ENCODE measurements around the gene HPN. TPM values are rescaled to one million over a fixed set of nuclear protein-coding genes. Genes with fewer than 3 reads are reported as not detected.
A peak's percentile ranks its signal among the peaks of the same experiment; 100 is the strongest.

HPN gene
- total and polyA plus RNA-seq, 2 of the 13 experiments (the other 11 are each of a cell fraction or from before 2014, with no cell fraction given), result 46.7 to 261 TPM

DNA sequence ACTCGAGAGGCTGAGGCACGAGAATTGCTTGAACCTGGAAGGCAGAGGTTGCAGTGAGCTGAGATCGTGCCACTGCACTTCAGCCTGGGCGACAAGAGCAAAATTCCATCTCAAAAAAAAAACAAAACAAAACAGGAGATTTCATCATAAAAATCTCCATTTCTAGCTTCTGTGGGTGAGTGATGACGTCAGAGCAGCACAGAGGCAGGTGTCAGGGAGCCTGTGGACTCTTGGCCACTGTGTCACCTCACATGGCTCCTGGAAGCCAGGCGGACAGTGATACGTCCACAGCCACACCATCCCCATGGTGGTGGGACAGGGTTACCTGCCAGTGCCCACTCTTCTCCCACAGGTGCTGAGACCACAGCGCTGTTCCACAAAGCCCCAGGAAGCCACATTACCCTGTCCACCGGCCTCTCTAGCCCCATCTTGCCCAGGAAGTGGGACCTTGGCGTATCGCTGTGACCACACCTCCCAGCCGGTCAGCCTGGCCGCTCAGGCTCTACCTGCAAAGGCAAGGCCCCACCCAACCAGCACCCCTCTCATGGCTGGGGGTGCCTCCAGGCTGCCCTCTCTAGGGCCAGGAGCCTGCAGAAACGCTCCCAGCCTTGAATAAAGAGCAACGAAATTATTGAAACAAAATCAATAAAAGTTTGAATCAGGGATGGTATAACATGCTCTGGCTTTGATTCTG lies 71.6 kb downstream of the HPN start (continued):
- TF ChIP-seq, protein P1, sequence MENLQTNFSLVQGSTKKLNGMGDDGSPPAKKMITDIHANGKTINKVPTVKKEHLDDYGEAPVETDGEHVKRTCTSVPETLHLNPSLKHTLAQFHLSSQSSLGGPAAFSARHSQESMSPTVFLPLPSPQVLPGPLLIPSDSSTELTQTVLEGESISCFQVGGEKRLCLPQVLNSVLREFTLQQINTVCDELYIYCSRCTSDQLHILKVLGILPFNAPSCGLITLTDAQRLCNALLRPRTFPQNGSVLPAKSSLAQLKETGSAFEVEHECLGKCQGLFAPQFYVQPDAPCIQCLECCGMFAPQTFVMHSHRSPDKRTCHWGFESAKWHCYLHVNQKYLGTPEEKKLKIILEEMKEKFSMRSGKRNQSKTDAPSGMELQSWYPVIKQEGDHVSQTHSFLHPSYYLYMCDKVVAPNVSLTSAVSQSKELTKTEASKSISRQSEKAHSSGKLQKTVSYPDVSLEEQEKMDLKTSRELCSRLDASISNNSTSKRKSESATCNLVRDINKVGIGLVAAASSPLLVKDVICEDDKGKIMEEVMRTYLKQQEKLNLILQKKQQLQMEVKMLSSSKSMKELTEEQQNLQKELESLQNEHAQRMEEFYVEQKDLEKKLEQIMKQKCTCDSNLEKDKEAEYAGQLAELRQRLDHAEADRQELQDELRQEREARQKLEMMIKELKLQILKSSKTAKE (CRISPR knock-in tag; IDR thresholded peaks at IDR 0.05; ENCODE audit: borderline replicate concordance), result no peak
- no peak for TF ChIP-seq PRPF4 (IDR thresholded peaks at IDR 0.05; ENCODE audit: low read depth, low read length, poor library complexity, severe bottlenecking)
- peak; percentile 76 for TF ChIP-seq ZBTB21 (CRISPR knock-in tag; IDR thresholded peaks at IDR 0.05)
- no peak for TF ChIP-seq RELA (CRISPR knock-in tag; IDR thresholded peaks at IDR 0.05)
- no peak for TF ChIP-seq ZNF768 (CRISPR knock-in tag; IDR thresholded peaks at IDR 0.05)
- TF ChIP-seq FOXM1 (CRISPR knock-in tag; IDR thresholded peaks at IDR 0.05), result no peak
- TF ChIP-seq XBP1 (CRISPR knock-in tag; IDR thresholded peaks at IDR 0.05), result no peak
- no peak for TF ChIP-seq PTBP1 (IDR thresholded peaks at IDR 0.05; ENCODE audit: low read depth, low read length, poor library complexity, severe bottlenecking)
- TF ChIP-seq SNRNP70 (IDR thresholded peaks at IDR 0.05; ENCODE audit: low read depth, low read length), result no peak
- TF ChIP-seq MAZ (IDR thresholded peaks at IDR 0.05; ENCODE audit: borderline replicate concordance, low read depth, low read length), result no peak
- TF ChIP-seq MAZ (CRISPR knock-in tag; IDR thresholded peaks at IDR 0.05; ENCODE audit: low read depth), result no peak
- no peak for TF ChIP-seq ZNF550 (CRISPR knock-in tag; IDR thresholded peaks at IDR 0.05; ENCODE audit: borderline replicate concordance)
- no peak for TF ChIP-seq PAX8 (CRISPR knock-in tag; IDR thresholded peaks at IDR 0.05; ENCODE audit: borderline replicate concordance)
- no peak for TF ChIP-seq EHMT2 (IDR thresholded peaks at IDR 0.05; ENCODE audit: borderline replicate concordance, low read depth, low read length)
- no peak for TF ChIP-seq ZFY (CRISPR knock-in tag; IDR thresholded peaks at IDR 0.05)
- TF ChIP-seq, protein P2, sequence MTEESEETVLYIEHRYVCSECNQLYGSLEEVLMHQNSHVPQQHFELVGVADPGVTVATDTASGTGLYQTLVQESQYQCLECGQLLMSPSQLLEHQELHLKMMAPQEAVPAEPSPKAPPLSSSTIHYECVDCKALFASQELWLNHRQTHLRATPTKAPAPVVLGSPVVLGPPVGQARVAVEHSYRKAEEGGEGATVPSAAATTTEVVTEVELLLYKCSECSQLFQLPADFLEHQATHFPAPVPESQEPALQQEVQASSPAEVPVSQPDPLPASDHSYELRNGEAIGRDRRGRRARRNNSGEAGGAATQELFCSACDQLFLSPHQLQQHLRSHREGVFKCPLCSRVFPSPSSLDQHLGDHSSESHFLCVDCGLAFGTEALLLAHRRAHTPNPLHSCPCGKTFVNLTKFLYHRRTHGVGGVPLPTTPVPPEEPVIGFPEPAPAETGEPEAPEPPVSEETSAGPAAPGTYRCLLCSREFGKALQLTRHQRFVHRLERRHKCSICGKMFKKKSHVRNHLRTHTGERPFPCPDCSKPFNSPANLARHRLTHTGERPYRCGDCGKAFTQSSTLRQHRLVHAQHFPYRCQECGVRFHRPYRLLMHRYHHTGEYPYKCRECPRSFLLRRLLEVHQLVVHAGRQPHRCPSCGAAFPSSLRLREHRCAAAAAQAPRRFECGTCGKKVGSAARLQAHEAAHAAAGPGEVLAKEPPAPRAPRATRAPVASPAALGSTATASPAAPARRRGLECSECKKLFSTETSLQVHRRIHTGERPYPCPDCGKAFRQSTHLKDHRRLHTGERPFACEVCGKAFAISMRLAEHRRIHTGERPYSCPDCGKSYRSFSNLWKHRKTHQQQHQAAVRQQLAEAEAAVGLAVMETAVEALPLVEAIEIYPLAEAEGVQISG (CRISPR knock-in tag; IDR thresholded peaks at IDR 0.05), result 0 out of 2 replicates have a peak, but pooled peaks have one; percentile 36
- TF ChIP-seq, protein P3, sequence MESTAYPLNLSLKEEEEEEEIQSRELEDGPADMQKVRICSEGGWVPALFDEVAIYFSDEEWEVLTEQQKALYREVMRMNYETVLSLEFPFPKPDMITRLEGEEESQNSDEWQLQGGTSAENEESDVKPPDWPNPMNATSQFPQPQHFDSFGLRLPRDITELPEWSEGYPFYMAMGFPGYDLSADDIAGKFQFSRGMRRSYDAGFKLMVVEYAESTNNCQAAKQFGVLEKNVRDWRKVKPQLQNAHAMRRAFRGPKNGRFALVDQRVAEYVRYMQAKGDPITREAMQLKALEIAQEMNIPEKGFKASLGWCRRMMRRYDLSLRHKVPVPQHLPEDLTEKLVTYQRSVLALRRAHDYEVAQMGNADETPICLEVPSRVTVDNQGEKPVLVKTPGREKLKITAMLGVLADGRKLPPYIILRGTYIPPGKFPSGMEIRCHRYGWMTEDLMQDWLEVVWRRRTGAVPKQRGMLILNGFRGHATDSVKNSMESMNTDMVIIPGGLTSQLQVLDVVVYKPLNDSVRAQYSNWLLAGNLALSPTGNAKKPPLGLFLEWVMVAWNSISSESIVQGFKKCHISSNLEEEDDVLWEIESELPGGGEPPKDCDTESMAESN (CRISPR knock-in tag; conservative IDR thresholded peaks at IDR 0.05), result no peak
- no peak for TF ChIP-seq NR1H2 (CRISPR knock-in tag; IDR thresholded peaks at IDR 0.05; ENCODE audit: borderline replicate concordance, low read depth)
- TF ChIP-seq, protein P4, sequence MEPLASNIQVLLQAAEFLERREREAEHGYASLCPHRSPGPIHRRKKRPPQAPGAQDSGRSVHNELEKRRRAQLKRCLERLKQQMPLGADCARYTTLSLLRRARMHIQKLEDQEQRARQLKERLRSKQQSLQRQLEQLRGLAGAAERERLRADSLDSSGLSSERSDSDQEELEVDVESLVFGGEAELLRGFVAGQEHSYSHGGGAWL (CRISPR knock-in tag; IDR thresholded peaks at IDR 0.05), result no peak
- no peak for TF ChIP-seq TBP (CRISPR knock-in tag; IDR thresholded peaks at IDR 0.05)
- no peak for TF ChIP-seq ZNF766 (CRISPR knock-in tag; IDR thresholded peaks at IDR 0.05; ENCODE audit: borderline replicate concordance)
- peak; percentile 26; the same call in 1 of the 2 replicates for TF ChIP-seq ZFX (CRISPR knock-in tag; IDR thresholded peaks at IDR 0.05; ENCODE audit: low read depth)
- TF ChIP-seq NONO (IDR thresholded peaks at IDR 0.05), result no peak
- no peak for TF ChIP-seq NONO (CRISPR knock-in tag; conservative IDR thresholded peaks at IDR 0.05)
